Stimulated activated CD8-positive, alpha-beta memory T cell treated with anti-CD3 and anti-CD28 coated beads, Interleukin-7, amount 100 ng/mL, for 1 hour (primary cell): ENCODE measurements around the gene IRX2.

Experiments
- DNase-seq, 2 donors: peaks; one replicate each; pipeline ENCODE4 v3.0.0-alpha.2; 2020; ENCODE audit warnings: low read depth in 2 of 2

Gene IRX2

GRCh38 chr5:2741956-2742355 lies 9.5 kb downstream of the IRX2 start:
- no peak for DNase-seq

GRCh38 chr5:2740876-2741555 lies 10.5 kb downstream of the IRX2 start:
- no peak for DNase-seq

- DNase-seq = no peak
Observed at GRCh38 chr5:2740051-2740875, 11.2 kb downstream of the IRX2 start.

GRCh38 chr5:2739360-2740050 lies 12.0 kb downstream of the IRX2 start:
- DNase-seq = no peak

GRCh38 chr5:2738700-2739359 lies 12.6 kb downstream of the IRX2 start:
- no peak for DNase-seq

- DNase-seq = no peak
Observed at GRCh38 chr5:2738156-2738699, 13.2 kb downstream of the IRX2 start.

GRCh38 chr5:2737273-2738155 lies 14.0 kb downstream of the IRX2 start:
- DNase-seq = no peak

- DNase-seq = no peak
Observed at GRCh38 chr5:2736872-2737271, 14.6 kb downstream of the IRX2 start.

- DNase-seq = no peak
Observed at GRCh38 chr5:2735996-2736395, 15.5 kb downstream of the IRX2 start.

GRCh38 chr5:2732850-2733249 lies 18.6 kb downstream of the IRX2 start:
- no peak for DNase-seq

GRCh38 chr5:2732004-2732403 lies 19.5 kb downstream of the IRX2 start:
- no peak for DNase-seq

GRCh38 chr5:2729189-2729588 lies 22.3 kb downstream of the IRX2 start:
- no peak for DNase-seq

GRCh38 chr5:2727550-2727949 lies 23.9 kb downstream of the IRX2 start:
- no peak for DNase-seq

- DNase-seq = no peak
Observed at GRCh38 chr5:2725980-2726765, 25.3 kb downstream of the IRX2 start.

GRCh38 chr5:2724831-2725230 lies 26.6 kb downstream of the IRX2 start:
- no peak for DNase-seq

- DNase-seq = no peak
Observed at GRCh38 chr5:2724031-2724581, 27.4 kb downstream of the IRX2 start.

GRCh38 chr5:2722901-2723300 lies 28.6 kb downstream of the IRX2 start:
- no peak for DNase-seq

GRCh38 chr5:2721385-2722138 lies 29.9 kb downstream of the IRX2 start:
- DNase-seq = no peak

GRCh38 chr5:2719332-2719731 lies 32.1 kb downstream of the IRX2 start:
- no peak for DNase-seq
